K562 (cell line): Measurements from ENCODE around the gene NUDT1.

Experiments
- ARID3A ChIP-seq: IDR thresholded peaks from 2 replicates; pipeline ENCODE4 v1.6.1; 2012; ENCODE audit warnings: low read depth, low read length, improper control_type of control experiment, borderline replicate concordance
- CTCF ChIP-seq, 3 experiments: IDR thresholded peaks in 2 of 3; conservative IDR thresholded peaks in 1 of 3; 2 replicates each; pipeline ENCODE4 v1.5.1; 2011 to 2012; ENCODE audit warnings: low read length in 3 of 3, mild to moderate bottlenecking in 3 of 3, control low read depth in 2 of 3, improper control_type of control experiment in 1 of 3, inconsistent platforms in 1 of 3, low read depth in 1 of 3, mixed read lengths in 1 of 3, moderate library complexity in 1 of 3; ENCODE audit not compliant: insufficient read depth in 2 of 3
- FOXK1 ChIP-seq: sonication (generic); formaldehyde crosslinking; IDR thresholded peaks from 2 replicates; pipeline ENCODE4 v1.8.0; 2022; ENCODE audit warnings: missing genetic modification reagents, mild to moderate bottlenecking, borderline replicate concordance
- KLF6 ChIP-seq: fragments of 250-450 bp; sonication (Bioruptor Pico); IDR thresholded peaks from 2 replicates; pipeline ENCODE4 v1.4.0; 2020; ENCODE audit warnings: mild to moderate bottlenecking, moderate library complexity, borderline replicate concordance
- MAX ChIP-seq: sonication (generic); formaldehyde crosslinking; IDR thresholded peaks from 2 replicates; pipeline ENCODE4 v1.9.0; 2022; ENCODE audit warnings: mild to moderate bottlenecking, missing genetic modification reagents
- MXI1 ChIP-seq: IDR thresholded peaks from 2 replicates; pipeline ENCODE4 v1.6.1; 2011; ENCODE audit warnings: low read depth, mild to moderate bottlenecking, improper control_type of control experiment, low read length
- REST ChIP-seq, 2 experiments: fragments of 450-650 bp; formaldehyde crosslinking in 1 of 2; IDR thresholded peaks; 2 replicates each; pipeline versions ENCODE4 v1.4.0 to v1.6.1; 2014 to 2020; ENCODE audit warnings: mild to moderate bottlenecking in 2 of 2, borderline replicate concordance in 1 of 2, low read depth in 1 of 2
- SRSF3 ChIP-seq: fragments of 200-400 bp; formaldehyde crosslinking; IDR thresholded peaks from 2 replicates; pipeline ENCODE4 v1.6.1; 2016; ENCODE audit warnings: mild to moderate bottlenecking, low read length, moderate library complexity; ENCODE audit not compliant: insufficient read depth
- XRCC4 ChIP-seq: IDR thresholded peaks from one replicate; pipeline ENCODE4 v1.6.1; 2011; ENCODE audit not compliant: insufficient read depth, insufficient read length; ENCODE audit errors: extremely low read depth
- ZBTB17 ChIP-seq: fragments of 450-650 bp; formaldehyde crosslinking; IDR thresholded peaks from 2 replicates; pipeline ENCODE4 v1.4.0; 2020; ENCODE audit warnings: mild to moderate bottlenecking
- ZNF589 ChIP-seq: fragments of 200-800 bp; sonication (Bioruptor generic); IDR thresholded peaks from 2 replicates; pipeline ENCODE4 v1.6.1; 2016; ENCODE audit warnings: low read depth, missing genetic modification characterization, missing compliant biosample characterization
- ZNF695 ChIP-seq: fragments of 450-650 bp; formaldehyde crosslinking; IDR thresholded peaks from 2 replicates; pipeline ENCODE4 v1.4.0; 2020; ENCODE audit warnings: mild to moderate bottlenecking, moderate library complexity
- ZNF740 ChIP-seq, 3 experiments: fragments of 200-800 bp in 1 of 3; sonication (Bioruptor generic) in 1 of 3; sonication (generic) in 1 of 3; formaldehyde crosslinking in 1 of 3; IDR thresholded peaks; 2 replicates each; pipeline versions ENCODE4 v1.6.1 to v1.8.0; 2016 to 2022; ENCODE audit warnings: mild to moderate bottlenecking in 2 of 3, missing compliant biosample characterization in 2 of 3, missing genetic modification characterization in 2 of 3, missing genetic modification reagents in 1 of 3

- TF ChIP-seq MAX (CRISPR knock-in tag) (no peak), XRCC4 (no peak), SRSF3 (no peak), MXI1 (no peak), CTCF (IDR thresholded peaks at IDR 0.05 in 2 of 3, conservative IDR thresholded peaks at IDR 0.05 in 1 of 3; ENCODE audit: insufficient read depth in 2 of 3, low read depth in 1 of 3, low read length in 3 of 3) (no peak), KLF6 (no peak), ZNF589 (CRISPR knock-in tag) (no peak), FOXK1 (CRISPR knock-in tag) (no peak), ZBTB17 (no peak), ARID3A (no peak), ZNF740 (CRISPR knock-in tag; IDR thresholded peaks at IDR 0.05) (no peak), ZNF740 (tag; IDR thresholded peaks at IDR 0.05) (no peak), REST (IDR thresholded peaks at IDR 0.05; ENCODE audit: borderline replicate concordance) (no peak), REST (CRISPR knock-in tag; IDR thresholded peaks at IDR 0.05; ENCODE audit: low read depth) (no peak), ZNF695 (CRISPR knock-in tag) (no peak)
These were observed 45.3 kb upstream of the NUDT1 start for GRCh38 chr7:2196381-2197378.
